Small intestine (tissue), 7 donors: ENCODE measurements around the gene KIF2A. TPM values are rescaled to one million over a fixed set of nuclear protein-coding genes. Genes with fewer than 3 reads are reported as not detected.

Experiments used
- DNase-seq, 2 donors: peaks; one replicate each; pipeline versions ENCODE4 v3.0.0 to v3.0.0-alpha.2; 2013
- FAIRE-seq: peaks from 2 replicates; lab custom pipeline; 2012; peaks lifted over from hg19 to GRCh38; lab: Jason Lieb, UNC
- H3K27ac ChIP-seq, 3 donors: one replicate each; pipeline ENCODE4 v1.5.1; 2013; ENCODE audit warnings: low read length in 2 of 3, mild to moderate bottlenecking in 2 of 3, control low read depth in 1 of 3, inconsistent platforms in 1 of 3, low read depth in 1 of 3, moderate library complexity in 1 of 3
- H3K27me3 ChIP-seq, 3 donors: one replicate each; pipeline ENCODE4 v1.6.1; 2013; ENCODE audit warnings: low read length in 3 of 3, inconsistent platforms in 1 of 3; ENCODE audit not compliant: control insufficient read depth in 3 of 3, insufficient read depth in 3 of 3
- H3K36me3 ChIP-seq, 3 donors: one replicate each; pipeline ENCODE4 v1.6.1; 2013; ENCODE audit warnings: low read length in 3 of 3, inconsistent platforms in 1 of 3, low read depth in 1 of 3, mild to moderate bottlenecking in 1 of 3, moderate library complexity in 1 of 3; ENCODE audit not compliant: control insufficient read depth in 3 of 3, insufficient read depth in 2 of 3
- H3K4me1 ChIP-seq, 3 donors: one replicate each; pipeline ENCODE4 v1.6.1; 2013; ENCODE audit warnings: low read length in 2 of 3, inconsistent platforms in 1 of 3, low read depth in 1 of 3, mild to moderate bottlenecking in 1 of 3, moderate library complexity in 1 of 3; ENCODE audit not compliant: control insufficient read depth in 3 of 3, insufficient read depth in 2 of 3
- H3K4me3 ChIP-seq, 3 donors: one replicate each; pipeline ENCODE4 v1.5.1; 2013; ENCODE audit warnings: low read length in 3 of 3, control low read depth in 1 of 3, inconsistent platforms in 1 of 3, low read depth in 1 of 3, mild to moderate bottlenecking in 1 of 3, moderate library complexity in 1 of 3
- H3K9me3 ChIP-seq, 2 donors: one replicate each; pipeline ENCODE4 v1.6.1; 2013; ENCODE audit warnings: low read depth in 1 of 2, low read length in 1 of 2; ENCODE audit not compliant: control insufficient read depth in 2 of 2, insufficient read depth in 1 of 2
- WGBS, 3 donors: extraction: QIAGEN DNeasy Blood & Tissue Kit; methylation state at CpG; one replicate each; pipeline ENCODE4 v1.1.7; 2013; 5-methylcytosine and 5-hydroxymethylcytosine counted together
- polyA plus RNA-seq, 4 donors: library from polyadenylated mRNA; stranded (reverse) in 3 of 4; unstranded in 1 of 4; fragments of 200-250 nt in 3 of 4; fragments of 120-200 nt in 1 of 4; gene quantifications; one replicate each; pipeline versions ENCODE4 v1.2.1 to v1.2.3, GENCODE V29; 2013
- donor health status: healthy with polysubstance abuse.
- donor health status: control.
- donor health status: control.
- donor health status: Bipolar disorder and iron deficiency.
- donor health status: healthy.

The KIF2A gene
- polyA plus RNA-seq, 4 donors: 10.8 to 34.9 (median 12.9) TPM

- Histone ChIP-seq H3K27ac (no peak overlapping the region), H3K36me3 (no peaks in the 10 kb centered on the region), H3K4me1 (no peaks in the 10 kb centered on the region), H3K4me3 (no peak overlapping the region), H3K9me3 (no peaks in the 10 kb centered on the region), H3K27me3 (no peaks in the 10 kb centered on the region)
- 89 to 93% (median 92%) methylated on average over 3 of the region's 3 CpGs for WGBS, 3 donors
- FAIRE-seq (no peak), DNase-seq (no peak)
Measured at GRCh38 chr5:62298118-62298517, 7.9 kb upstream of the KIF2A start.

GRCh38 chr5:62299101-62299500, 6.9 kb upstream of the KIF2A start:
- H3K36me3 ChIP-seq: no peaks in the 10 kb centered on the region
- no peak for FAIRE-seq
- no peak overlapping the region for H3K4me3 ChIP-seq
- no peak overlapping the region for H3K27ac ChIP-seq
- no peaks in the 10 kb centered on the region for H3K27me3 ChIP-seq
- no peak for DNase-seq
- no peaks in the 10 kb centered on the region for H3K4me1 ChIP-seq
- no peaks in the 10 kb centered on the region for H3K9me3 ChIP-seq
- 79 to 87% (median 80%) methylated on average over 4 of the region's 4 CpGs for WGBS, 3 donors

GRCh38 chr5:62299600-62299999, 6.4 kb upstream of the KIF2A start:
- Histone ChIP-seq H3K9me3 (no peaks in the 10 kb centered on the region), H3K27ac (no peak overlapping the region), H3K36me3 (no peaks in the 10 kb centered on the region), H3K4me1 (no peaks in the 10 kb centered on the region), H3K27me3 (no peaks in the 10 kb centered on the region), H3K4me3 (no peak overlapping the region)
- DNase-seq (no peak), FAIRE-seq (no peak)
- WGBS, 3 donors: 66 to 82% (median 76%) methylated on average over 1 of the region's 1 CpG

- Histone ChIP-seq H3K4me3 (peak overlapping the region in 2 of 3 donors; percentile 58 to 81), H3K27ac (peak overlapping the region; percentile 80 to 92 (median 90)), H3K4me1 (peaks cover 0 to 8% (median 0%) of the 10 kb centered on the region in 3 donors), H3K36me3 (no peaks in the 10 kb centered on the region), H3K9me3 (no peaks in the 10 kb centered on the region), H3K27me3 (no peaks in the 10 kb centered on the region)
- 57 to 70% (median 66%) methylated on average over 4 of the region's 4 CpGs for WGBS, 3 donors
- FAIRE-seq (no peak), DNase-seq (peak in 1 of 2 donors; percentile 16)
Measured at GRCh38 chr5:62305358-62305714, 670 bp upstream of the KIF2A start.

- Histone ChIP-seq H3K36me3 (no peaks in the 10 kb centered on the region), H3K4me3 (peak overlapping the region; percentile 81 to 92 (median 87)), H3K9me3 (no peaks in the 10 kb centered on the region), H3K27me3 (no peaks in the 10 kb centered on the region), H3K27ac (peak overlapping the region; percentile 88 to 92 (median 90)), H3K4me1 (peaks cover 0 to 10% (median 2%) of the 10 kb centered on the region in 3 donors)
- no peak for FAIRE-seq
- no peak for DNase-seq
- 1% methylated on average over 38 to 67 of the region's 67 CpGs for WGBS, 3 donors
Measured at GRCh38 chr5:62306323-62306895, 403 bp downstream of the KIF2A start.

- Histone ChIP-seq H3K4me3 (peak overlapping the region; percentile 81 to 92 (median 87)), H3K9me3 (no peaks in the 10 kb centered on the region), H3K27ac (peak overlapping the region; percentile 88 to 92 (median 90)), H3K4me1 (peaks cover 0 to 14% (median 7%) of the 10 kb centered on the region in 3 donors), H3K27me3 (no peaks in the 10 kb centered on the region), H3K36me3 (no peaks in the 10 kb centered on the region)
- 2 to 3% (median 3%) methylated on average over 33 of the region's 33 CpGs for WGBS, 3 donors
- FAIRE-seq (no peak), DNase-seq (peak; percentile 40 to 67)
Measured at GRCh38 chr5:62306896-62307689, 1.1 kb downstream of the KIF2A start.

GRCh38 chr5:62308439-62308838, 2.4 kb downstream of the KIF2A start:
- H3K4me3 ChIP-seq: no peak overlapping the region
- no peaks in the 10 kb centered on the region for H3K36me3 ChIP-seq
- 74 to 85% (median 81%) methylated on average over 6 of the region's 6 CpGs for WGBS, 3 donors
- no peak overlapping the region for H3K27ac ChIP-seq
- no peaks in the 10 kb centered on the region for H3K27me3 ChIP-seq
- H3K4me1 ChIP-seq: peaks cover 0 to 14% (median 7%) of the 10 kb centered on the region in 3 donors
- H3K9me3 ChIP-seq: no peaks in the 10 kb centered on the region
- DNase-seq (no peak), FAIRE-seq (no peak)

GRCh38 chr5:62309107-62309506, 3.1 kb downstream of the KIF2A start:
- no peaks in the 10 kb centered on the region for H3K36me3 ChIP-seq
- DNase-seq: no peak
- 87 to 92% (median 91%) methylated on average over 4 of the region's 4 CpGs for WGBS, 3 donors
- no peaks in the 10 kb centered on the region for H3K9me3 ChIP-seq
- H3K4me1 ChIP-seq: peaks cover 0 to 14% (median 7%) of the 10 kb centered on the region in 3 donors
- H3K4me3 ChIP-seq: no peak overlapping the region
- no peak for FAIRE-seq
- no peaks in the 10 kb centered on the region for H3K27me3 ChIP-seq
- no peak overlapping the region for H3K27ac ChIP-seq
